Endodermal cell (in vitro differentiated cells): ENCODE data around the gene SDHC. TPM values are rescaled to one million over a fixed set of nuclear protein-coding genes. Genes with fewer than 3 reads are reported as not detected.

Experiments
- DNase-seq: peaks from one replicate; pipeline ENCODE4 v3.0.0-alpha.2; 2017
- H3K27ac ChIP-seq: 2 replicates; pipeline ENCODE4 v1.5.1; 2013; ENCODE audit warnings: mild to moderate bottlenecking, low read depth, low read length, moderate library complexity
- H3K27me3 ChIP-seq: 2 replicates; pipeline ENCODE4 v1.6.1; 2013; ENCODE audit warnings: mild to moderate bottlenecking, low read length, moderate library complexity; ENCODE audit not compliant: insufficient read depth, control insufficient read depth, poor library complexity, severe bottlenecking
- H3K36me3 ChIP-seq: 2 replicates; pipeline ENCODE4 v1.7.0; 2013; ENCODE audit warnings: mild to moderate bottlenecking, low read length, moderate library complexity; ENCODE audit not compliant: control insufficient read depth, insufficient read depth
- H3K4me1 ChIP-seq: one replicate; pipeline ENCODE4 v1.7.0; 2013; ENCODE audit warnings: low read length; ENCODE audit not compliant: control insufficient read depth, insufficient read depth
- H3K4me3 ChIP-seq: 2 replicates; pipeline ENCODE4 v1.5.1; 2013; ENCODE audit warnings: mild to moderate bottlenecking, low read length, moderate library complexity
- H3K9ac ChIP-seq: 2 replicates; pipeline ENCODE4 v1.6.1; 2013; ENCODE audit warnings: mild to moderate bottlenecking, low read length, moderate library complexity; ENCODE audit not compliant: poor library complexity, severe bottlenecking; ENCODE audit errors: extremely low read depth
- H3K9me3 ChIP-seq: 2 replicates; pipeline ENCODE4 v1.6.1; 2013; ENCODE audit warnings: mild to moderate bottlenecking, low read length, moderate library complexity; ENCODE audit not compliant: control insufficient read depth
- H3K27ac Mint-ChIP-seq: 2 replicates; pipeline ENCODE4 v1.8.0; 2020; ENCODE audit warnings: mixed read lengths
- H3K27me3 Mint-ChIP-seq: 2 replicates; pipeline ENCODE4 v1.8.0; 2021; ENCODE audit warnings: mild to moderate bottlenecking, mixed read lengths; ENCODE audit not compliant: insufficient read depth
- H3K36me3 Mint-ChIP-seq: 2 replicates; pipeline ENCODE4 v1.8.0; 2020; ENCODE audit warnings: low read depth, mixed read lengths
- H3K4me1 Mint-ChIP-seq: 2 replicates; pipeline ENCODE4 v1.8.0; 2020; ENCODE audit warnings: mixed read lengths
- H3K4me3 Mint-ChIP-seq: 2 replicates; pipeline ENCODE4 v1.8.0; 2020; ENCODE audit warnings: mild to moderate bottlenecking, moderate library complexity, mixed read lengths
- H3K9me3 Mint-ChIP-seq: 2 replicates; pipeline ENCODE4 v1.8.0; 2020; ENCODE audit warnings: mild to moderate bottlenecking, mixed read lengths
- CTCF ChIP-seq: fragments of 200-600 bp; sonication (generic); conservative IDR thresholded peaks from 2 replicates; pipeline ENCODE4 v1.5.0; 2021; ENCODE audit warnings: antibody characterized with exemption, mild to moderate bottlenecking
- total RNA-seq, 2 donors: library from RNA; stranded (reverse); fragmentation: NEBNext Ultra II Directional in 1 of 2; extraction: Animal tissue kit (Norgen Biotek cat#: 25700) in 1 of 2; gene quantifications; 2 replicates in 1 of 2; 3 replicates in 1 of 2; pipeline ENCODE4 v1.2.1, GENCODE V29; 2021

Gene SDHC
- total RNA-seq, 2 donors from 2014 or later = 270 to 296 TPM

- Mint-ChIP-seq H3K4me1 (peaks cover 32% of the 10 kb centered on the region), H3K9me3 (no peaks in the 10 kb centered on the region), H3K27me3 (no peaks in the 10 kb centered on the region), H3K27ac (no peak overlapping the region), H3K36me3 (peaks cover 40% of the 10 kb centered on the region), H3K4me3 (no peak overlapping the region)
- Histone ChIP-seq H3K4me1 (peaks cover 7% of the 10 kb centered on the region), H3K9me3 (no peaks in the 10 kb centered on the region), H3K36me3 (peaks cover 34% of the 10 kb centered on the region), H3K4me3 (no peak overlapping the region), H3K27me3 (no peaks in the 10 kb centered on the region), H3K27ac (peak overlapping the region; percentile 11), H3K9ac (no peak overlapping the region)
- no peak for DNase-seq
- no peak for TF ChIP-seq CTCF
Measured at GRCh38 chr1:161359291-161359690, 45.1 kb downstream of the SDHC start.

- Histone ChIP-seq H3K36me3 (peaks cover 40% of the 10 kb centered on the region), H3K9ac (no peak overlapping the region), H3K27me3 (no peaks in the 10 kb centered on the region), H3K9me3 (no peaks in the 10 kb centered on the region), H3K27ac (no peak overlapping the region), H3K4me1 (peaks cover 18% of the 10 kb centered on the region), H3K4me3 (no peak overlapping the region)
- Mint-ChIP-seq H3K4me3 (no peak overlapping the region), H3K4me1 (peaks cover 56% of the 10 kb centered on the region), H3K36me3 (peaks cover 30% of the 10 kb centered on the region), H3K27me3 (no peaks in the 10 kb centered on the region), H3K27ac (peak overlapping the region; percentile 79), H3K9me3 (no peaks in the 10 kb centered on the region)
- no peak for DNase-seq
- TF ChIP-seq CTCF = no peak
Measured at GRCh38 chr1:161364332-161364731, 50.2 kb downstream of the SDHC start.

- TF ChIP-seq CTCF = no peak
- no peaks in the 10 kb centered on the region for H3K27me3 Mint-ChIP-seq
Measured at GRCh38 chr1:161365207-161365606, 51.0 kb downstream of the SDHC start.

More at GRCh38 chr1:161365207-161365606, 51.0 kb downstream of the SDHC start:
- no peak for DNase-seq
- peaks cover 18% of the 10 kb centered on the region for H3K4me1 ChIP-seq
- H3K36me3 ChIP-seq = peaks cover 38% of the 10 kb centered on the region
- no peaks in the 10 kb centered on the region for H3K9me3 Mint-ChIP-seq
- no peaks in the 10 kb centered on the region for H3K27me3 ChIP-seq
- peak overlapping the region; percentile 24 for H3K4me3 ChIP-seq
- no peak overlapping the region for H3K27ac ChIP-seq
- H3K36me3 Mint-ChIP-seq = peaks cover 29% of the 10 kb centered on the region
- no peak overlapping the region for H3K9ac ChIP-seq
- H3K4me3 Mint-ChIP-seq = peak overlapping the region; percentile 5
- H3K9me3 ChIP-seq = no peaks in the 10 kb centered on the region
- peak overlapping the region; percentile 56 for H3K27ac Mint-ChIP-seq
- H3K4me1 Mint-ChIP-seq = peaks cover 49% of the 10 kb centered on the region
